Ascending aorta (tissue), 2 donors: Measurements from ENCODE around the gene DNASE2B. TPM values are rescaled to one million over a fixed set of nuclear protein-coding genes. Genes with fewer than 3 reads are reported as not detected.

Experiments used
- DNase-seq, 2 donors: peaks; one replicate each; pipeline ENCODE4 v3.0.0-alpha.2; 2019; ENCODE audit warnings: low spot score in 2 of 2
- H3K27ac ChIP-seq, 2 donors: fragments of 200-600 bp; sonication (generic); one replicate each; pipeline ENCODE4 v1.5.1; 2016 to 2017; ENCODE audit warnings: mild to moderate bottlenecking in 1 of 2
- H3K27me3 ChIP-seq: fragments of 200-600 bp; sonication (generic); one replicate; pipeline ENCODE4 v1.5.1; 2017
- H3K36me3 ChIP-seq, 2 donors: fragments of 200-600 bp; sonication (generic); one replicate each; pipeline ENCODE4 v1.5.1; 2016
- H3K4me1 ChIP-seq, 2 donors: fragments of 200-600 bp; sonication (generic); one replicate each; pipeline ENCODE4 v1.5.1; 2016 to 2017; ENCODE audit warnings: mild to moderate bottlenecking in 1 of 2
- H3K4me3 ChIP-seq, 2 donors: fragments of 200-600 bp; sonication (generic); one replicate each; pipeline ENCODE4 v1.5.1; 2016 to 2017; ENCODE audit warnings: mild to moderate bottlenecking in 1 of 2
- H3K9me3 ChIP-seq, 2 donors: fragments of 200-600 bp; sonication (generic); one replicate each; pipeline ENCODE4 v1.5.1; 2016
- CTCF ChIP-seq, 3 experiments: fragments of 200-600 bp in 2 of 3; fragments of 450-650 bp in 1 of 3; sonication (generic) in 2 of 3; IDR thresholded peaks; one replicate each; pipeline ENCODE4 v1.5.1; 2016 to 2019; ENCODE audit warnings: antibody characterized with exemption in 3 of 3, mild to moderate bottlenecking in 1 of 3, moderate library complexity in 1 of 3
- intact Hi-C: fragments of 100-400 bp; cut with DNase I; formaldehyde crosslinking; loops from one replicate; pipeline ENCODE4 v1.15.1; 2023
- total RNA-seq: library from RNA; depleted of rRNA; stranded (reverse); fragments of >200 nt; gene quantifications from one replicate; pipeline ENCODE4 v1.1.0, GENCODE V29; 2016

Gene DNASE2B
- total RNA-seq, 1 donor from 2014 or later: not detected

GRCh38 chr1:84402060-84402459, 3.8 kb downstream of the DNASE2B start:
- no peak overlapping the region for H3K27ac ChIP-seq
- intact Hi-C loops: no loop called here
- no peak overlapping the region for H3K4me3 ChIP-seq
- no peaks in the 10 kb centered on the region for H3K4me1 ChIP-seq
- no peak for DNase-seq
- H3K36me3 ChIP-seq: no peaks in the 10 kb centered on the region
- no peaks in the 10 kb centered on the region for H3K27me3 ChIP-seq
- H3K9me3 ChIP-seq: no peaks in the 10 kb centered on the region
- no peak for TF ChIP-seq CTCF (IDR thresholded peaks at IDR 0.05)

GRCh38 chr1:84402501-84402900, 4.2 kb downstream of the DNASE2B start:
- peaks cover 0 to 4% of the 10 kb centered on the region in 2 donors for H3K4me1 ChIP-seq
- no peaks in the 10 kb centered on the region for H3K36me3 ChIP-seq
- intact Hi-C loops: no loop called here
- H3K4me3 ChIP-seq: no peak overlapping the region
- H3K27me3 ChIP-seq: no peaks in the 10 kb centered on the region
- no peak for TF ChIP-seq CTCF (IDR thresholded peaks at IDR 0.05)
- no peak overlapping the region for H3K27ac ChIP-seq
- no peak for DNase-seq
- no peaks in the 10 kb centered on the region for H3K9me3 ChIP-seq

GRCh38 chr1:84403347-84403746, 5.1 kb downstream of the DNASE2B start:
- intact Hi-C loops: no loop called here

GRCh38 chr1:84406346-84406861, 8.1 kb downstream of the DNASE2B start:
- no peak overlapping the region for H3K4me3 ChIP-seq
- H3K9me3 ChIP-seq: no peaks in the 10 kb centered on the region
- H3K36me3 ChIP-seq: no peaks in the 10 kb centered on the region
- no peak for DNase-seq
- intact Hi-C loops: no loop called here
- H3K4me1 ChIP-seq: peaks cover 0 to 14% of the 10 kb centered on the region in 2 donors
- H3K27ac ChIP-seq: no peak overlapping the region
- H3K27me3 ChIP-seq: no peaks in the 10 kb centered on the region
- TF ChIP-seq CTCF (IDR thresholded peaks at IDR 0.05): no peak

More at GRCh38 chr1:84403347-84403746, 5.1 kb downstream of the DNASE2B start:
- TF ChIP-seq CTCF (IDR thresholded peaks at IDR 0.05): no peak
- H3K27me3 ChIP-seq: no peaks in the 10 kb centered on the region
- no peaks in the 10 kb centered on the region for H3K9me3 ChIP-seq
- H3K4me1 ChIP-seq: peaks cover 0 to 10% of the 10 kb centered on the region in 2 donors
- H3K36me3 ChIP-seq: no peaks in the 10 kb centered on the region
- no peak overlapping the region for H3K4me3 ChIP-seq
- DNase-seq: no peak
- H3K27ac ChIP-seq: no peak overlapping the region

GRCh38 chr1:84407524-84407923, 9.2 kb downstream of the DNASE2B start:
- no peaks in the 10 kb centered on the region for H3K36me3 ChIP-seq
- H3K27me3 ChIP-seq: no peaks in the 10 kb centered on the region
- intact Hi-C loops: no loop called here
- no peak overlapping the region for H3K4me3 ChIP-seq
- peaks cover 0 to 14% of the 10 kb centered on the region in 2 donors for H3K4me1 ChIP-seq
- H3K27ac ChIP-seq: peak overlapping the region; percentile 29
- DNase-seq: no peak
- no peak for TF ChIP-seq CTCF (IDR thresholded peaks at IDR 0.05)
- H3K9me3 ChIP-seq: no peaks in the 10 kb centered on the region

- TF ChIP-seq CTCF (IDR thresholded peaks at IDR 0.05): no peak
- peak overlapping the region; percentile 29 for H3K27ac ChIP-seq
- H3K4me1 ChIP-seq: peaks cover 0 to 14% of the 10 kb centered on the region in 2 donors
- H3K36me3 ChIP-seq: no peaks in the 10 kb centered on the region
- H3K27me3 ChIP-seq: no peaks in the 10 kb centered on the region
- H3K4me3 ChIP-seq: no peak overlapping the region
- no peak for DNase-seq
- no peaks in the 10 kb centered on the region for H3K9me3 ChIP-seq
- intact Hi-C loops: no loop called here
These were observed 9.7 kb downstream of the DNASE2B start for GRCh38 chr1:84407958-84408422.
